GM18909 (cell line): ENCODE data around the gene UBE2E1.

Experiments
- ATAC-seq: cut with Tn5 transposase; IDR thresholded peaks from one replicate; pipeline ENCODE4 v1.9.1; 2021; ENCODE audit warnings: mild to moderate bottlenecking; ENCODE audit not compliant: unreplicated experiment, poor library complexity

Gene UBE2E1

GRCh38 chr3:23793528-23794134, 12.1 kb upstream of the UBE2E1 start:
- ATAC-seq = no peak

GRCh38 chr3:23795096-23795495, 10.7 kb upstream of the UBE2E1 start:
- ATAC-seq = no peak

GRCh38 chr3:23796518-23796917, 9.2 kb upstream of the UBE2E1 start:
- ATAC-seq = no peak

GRCh38 chr3:23797491-23797890, 8.3 kb upstream of the UBE2E1 start:
- ATAC-seq = peak; percentile 88

- no peak for ATAC-seq
These were observed 7.3 kb upstream of the UBE2E1 start for GRCh38 chr3:23798456-23798855.

- no peak for ATAC-seq
These were observed 6.9 kb upstream of the UBE2E1 start for GRCh38 chr3:23798876-23799275.

- ATAC-seq = no peak
These were observed 5.0 kb upstream of the UBE2E1 start for GRCh38 chr3:23800731-23801130.

GRCh38 chr3:23804441-23805209, 1.1 kb upstream of the UBE2E1 start:
- ATAC-seq = no peak

GRCh38 chr3:23805210-23805632, 534 bp upstream of the UBE2E1 start:
- no peak for ATAC-seq

- peak; percentile 2 for ATAC-seq
These were observed 1.0 kb downstream of the UBE2E1 start for GRCh38 chr3:23806534-23807423.

GRCh38 chr3:23807424-23808015, 1.8 kb downstream of the UBE2E1 start:
- no peak for ATAC-seq

- no peak for ATAC-seq
These were observed 2.8 kb downstream of the UBE2E1 start for GRCh38 chr3:23808525-23808924.

GRCh38 chr3:23809294-23809693, 3.5 kb downstream of the UBE2E1 start:
- ATAC-seq = no peak

- ATAC-seq = no peak
These were observed 4.1 kb downstream of the UBE2E1 start for GRCh38 chr3:23809840-23810342.

GRCh38 chr3:23810343-23811184, 4.8 kb downstream of the UBE2E1 start:
- ATAC-seq = peak; percentile 32

GRCh38 chr3:23811185-23811527, 5.4 kb downstream of the UBE2E1 start:
- no peak for ATAC-seq

GRCh38 chr3:23811919-23812318, 6.2 kb downstream of the UBE2E1 start:
- peak; percentile 53 for ATAC-seq

GRCh38 chr3:23815879-23816278, 10.1 kb downstream of the UBE2E1 start:
- ATAC-seq = no peak

- no peak for ATAC-seq
These were observed 11.0 kb downstream of the UBE2E1 start for GRCh38 chr3:23816721-23817120.
